ENCODE data around the gene CFH. TPM values are rescaled to one million over a fixed set of nuclear protein-coding genes. Genes with fewer than 3 reads are reported as not detected.
"Not testable (repeated sequence)": the region's sequence is repeated elsewhere in the genome, so short reads cannot be mapped to it uniquely, and the experiment has no call there.

Gene CFH
- total RNA-seq, result 33.6 TPM
- long read RNA-seq, full-length matches to known transcripts, result 26 of 33 reads
- long read RNA-seq, partial matches to known transcripts, result 2 of 33 reads
- long read RNA-seq, other reads (novel, unspliced or antisense), result 5 of 33 reads

DNA sequence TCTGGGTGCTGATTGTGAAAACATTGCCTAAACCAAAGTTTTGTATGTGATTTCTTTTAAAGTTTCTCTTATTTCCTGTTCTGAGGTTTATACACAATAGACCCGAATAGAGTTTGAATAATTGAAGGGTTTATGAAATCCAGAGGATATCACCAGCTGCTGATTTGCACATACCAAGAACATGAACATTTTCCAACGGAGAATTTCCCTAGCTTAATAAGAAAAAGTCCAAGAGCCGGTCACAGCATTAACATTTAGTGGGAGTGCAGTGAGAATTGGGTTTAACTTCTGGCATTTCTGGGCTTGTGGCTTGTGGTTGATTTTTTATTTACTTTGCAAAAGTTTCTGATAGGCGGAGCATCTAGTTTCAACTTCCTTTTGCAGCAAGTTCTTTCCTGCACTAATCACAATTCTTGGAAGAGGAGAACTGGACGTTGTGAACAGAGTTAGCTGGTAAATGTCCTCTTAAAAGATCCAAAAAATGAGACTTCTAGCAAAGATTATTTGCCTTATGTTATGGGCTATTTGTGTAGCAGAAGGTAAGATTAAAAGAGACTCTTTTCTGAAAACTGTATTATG, at the start of gene CFH:
CFH (plus strand) TSS at position 407 of the 579 bp plus-strand sequence; CDS start at position 482, 75 bp downstream.
- DNase-seq (no peak), ATAC-seq (ENCODE audit: poor library complexity) (peak; percentile 82)
- intact Hi-C loops (cut with DNase I), result no loop called here

DNA sequence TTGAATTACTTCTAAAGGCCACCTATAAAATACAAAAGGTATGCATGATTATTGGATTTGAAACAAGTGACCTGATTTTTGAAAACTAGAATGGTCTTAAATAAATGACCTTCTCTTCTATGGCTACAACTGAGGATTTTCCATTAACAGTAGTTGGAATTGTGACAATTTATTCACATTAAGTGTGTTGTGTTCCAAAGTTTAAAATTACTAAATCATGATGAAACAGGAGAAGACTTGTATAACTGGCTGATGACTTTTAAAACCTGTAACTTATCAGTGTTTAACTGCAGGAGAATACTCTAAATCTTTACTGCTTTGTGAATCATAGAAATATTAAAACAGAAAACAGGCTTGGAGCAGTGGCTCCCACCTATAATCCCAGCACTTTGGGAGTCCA, 48.2 kb upstream of the CFH start:
- ATAC-seq (ENCODE audit: poor library complexity) (no peak), DNase-seq (no peak)
- intact Hi-C loops (cut with DNase I), result no loop called here

DNA sequence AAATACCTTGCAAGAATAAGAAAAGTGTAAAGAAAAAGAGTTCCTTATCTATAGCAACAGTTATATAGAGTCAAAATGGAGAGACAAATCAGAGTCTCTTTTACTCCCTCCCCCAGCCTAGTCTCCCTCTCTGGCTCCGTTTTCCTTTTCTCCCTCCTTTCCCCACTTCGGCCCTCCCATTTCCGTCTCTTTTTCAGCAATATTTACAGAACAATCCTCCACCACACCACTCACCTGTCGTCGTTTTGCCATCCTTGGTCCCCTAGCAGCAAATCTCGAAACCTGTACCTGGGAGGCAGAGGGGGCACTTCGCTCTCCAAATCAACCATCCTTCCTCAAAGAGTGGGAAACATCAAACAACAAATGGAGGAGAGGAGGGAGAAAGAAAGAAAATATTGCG, 43.9 kb upstream of the CFH start:
- intact Hi-C loops (cut with DNase I), result no loop called here

DNA sequence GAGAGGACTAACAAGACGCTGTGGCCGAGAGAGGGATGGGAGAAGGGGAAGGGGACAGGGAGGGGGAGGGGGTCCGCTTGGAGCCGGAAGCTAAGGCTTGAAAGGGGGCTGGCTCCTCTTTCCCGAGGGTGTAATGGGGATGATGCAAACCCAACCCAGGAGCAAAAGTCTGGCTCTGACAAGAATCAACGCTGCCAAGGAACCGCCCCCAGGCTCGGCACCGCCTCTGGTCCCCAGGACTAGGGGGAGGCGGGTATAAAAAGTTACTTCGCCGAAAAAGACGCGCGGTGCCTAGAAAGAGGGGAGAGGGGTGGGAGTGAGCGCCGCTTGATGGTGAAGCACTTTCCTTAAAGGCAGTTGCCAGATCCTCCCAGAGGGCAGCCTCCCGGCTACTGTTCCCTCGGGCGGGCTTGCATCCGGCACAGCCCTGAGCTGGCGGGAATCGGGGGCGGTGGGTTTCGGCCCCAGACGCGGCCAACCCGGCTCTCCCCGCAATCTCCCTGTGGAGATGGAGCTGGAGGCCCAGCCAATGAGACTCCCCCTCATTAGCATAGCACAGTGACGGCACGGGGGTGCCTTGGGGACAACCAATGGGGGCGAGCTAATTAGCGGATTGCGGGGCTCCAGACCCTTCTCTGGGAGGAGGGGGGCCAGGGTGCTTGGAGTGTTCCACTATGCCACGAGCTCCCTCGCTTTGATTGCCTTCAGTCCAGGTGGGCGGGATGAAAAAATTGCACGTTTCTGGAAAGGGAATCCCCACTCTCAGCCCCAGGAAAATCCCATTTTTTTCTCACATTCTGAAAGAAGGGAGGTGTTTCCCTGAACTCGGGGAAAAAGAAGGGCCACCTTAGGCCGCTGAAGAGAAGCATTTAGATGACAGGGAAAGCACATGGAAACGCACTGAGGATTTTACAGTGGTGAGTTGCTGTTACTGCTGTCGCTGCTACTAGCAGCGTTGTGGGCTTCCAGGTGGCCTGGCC, 43.2 kb upstream of the CFH start, which contains the start of gene KCNT2:
KCNT2 (minus strand) TSS at position 51 of the 980 bp plus-strand sequence. CDS start 131 bp downstream, outside the sequence.
- DNase-seq, result peak; percentile 76
- intact Hi-C loops (cut with DNase I), result no loop called here

More for the DNA sequence above, 43.9 kb upstream of the CFH start:
- DNase-seq (no peak), ATAC-seq (ENCODE audit: poor library complexity) (peak; percentile 29)

GRCh38 chr1:196609370-196609737, 42.5 kb upstream of the CFH start:
- intact Hi-C loops (cut with DNase I), result no loop called here
- ATAC-seq (ENCODE audit: poor library complexity), result peak; percentile 24
- DNase-seq, result no peak

More for the DNA sequence above, 43.2 kb upstream of the CFH start, which contains the start of gene KCNT2:
- peak; percentile 86 for ATAC-seq (ENCODE audit: poor library complexity)

- no peak for DNase-seq
- intact Hi-C loops (cut with DNase I), result no loop called here
- no peak for ATAC-seq (ENCODE audit: poor library complexity)
Observed at GRCh38 chr1:196611873-196612272, 40.0 kb upstream of the CFH start.

DNA sequence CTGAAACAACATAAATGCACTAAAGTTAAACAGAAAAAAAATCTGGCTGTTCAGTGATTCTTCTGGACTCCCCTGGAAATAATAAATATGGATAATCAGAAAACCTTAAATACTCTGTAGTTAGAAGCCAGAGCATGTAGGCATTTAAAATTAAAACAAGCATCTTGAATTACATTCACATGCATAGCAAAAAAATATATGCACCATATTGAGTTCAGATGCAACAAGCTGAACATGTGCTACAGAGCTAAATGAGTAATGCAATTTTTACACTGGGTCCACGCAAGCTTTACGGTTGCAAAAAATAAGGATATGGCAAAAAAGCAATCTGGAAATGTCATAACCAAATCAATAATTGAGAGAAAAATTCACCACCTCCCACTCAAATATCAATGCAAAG, 32.1 kb upstream of the CFH start:
- intact Hi-C loops (cut with DNase I), result no loop called here
- DNase-seq (no peak), ATAC-seq (ENCODE audit: poor library complexity) (no peak)

GRCh38 chr1:196623079-196623478, 28.8 kb upstream of the CFH start:
- ATAC-seq (ENCODE audit: poor library complexity), result no peak
- DNase-seq, result no peak
- intact Hi-C loops (cut with DNase I), result no loop called here

GRCh38 chr1:196628838-196629237, 23.0 kb upstream of the CFH start:
- no peak for ATAC-seq (ENCODE audit: poor library complexity)
- intact Hi-C loops (cut with DNase I), result no loop called here

DNA sequence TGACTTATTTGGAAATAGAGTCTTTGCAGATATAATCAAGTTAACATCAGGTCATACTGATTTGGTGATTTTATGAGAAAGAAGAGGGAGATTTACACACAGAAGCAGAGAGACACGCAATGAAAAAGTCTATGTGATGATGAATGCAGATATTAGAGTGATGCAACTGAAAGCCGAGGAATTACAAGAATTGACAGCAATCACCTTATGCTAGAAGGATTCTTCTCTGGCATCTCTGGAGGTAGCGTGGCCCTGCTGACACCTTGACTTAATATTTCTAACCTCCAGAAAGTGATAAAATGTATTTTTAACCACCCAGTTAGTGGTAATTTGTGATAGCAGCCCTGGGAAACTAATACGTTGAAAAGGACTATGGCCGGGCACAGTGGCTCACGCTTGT, 14.2 kb upstream of the CFH start:
- DNase-seq (no peak), ATAC-seq (ENCODE audit: poor library complexity) (no peak)
- intact Hi-C loops (cut with DNase I), result no loop called here

More at GRCh38 chr1:196628838-196629237, 23.0 kb upstream of the CFH start:
- DNase-seq, result no peak

- no peak for DNase-seq
- intact Hi-C loops (cut with DNase I), result no loop called here
- no peak for ATAC-seq (ENCODE audit: poor library complexity)
Observed at GRCh38 chr1:196638466-196638865, 13.4 kb upstream of the CFH start.

DNA sequence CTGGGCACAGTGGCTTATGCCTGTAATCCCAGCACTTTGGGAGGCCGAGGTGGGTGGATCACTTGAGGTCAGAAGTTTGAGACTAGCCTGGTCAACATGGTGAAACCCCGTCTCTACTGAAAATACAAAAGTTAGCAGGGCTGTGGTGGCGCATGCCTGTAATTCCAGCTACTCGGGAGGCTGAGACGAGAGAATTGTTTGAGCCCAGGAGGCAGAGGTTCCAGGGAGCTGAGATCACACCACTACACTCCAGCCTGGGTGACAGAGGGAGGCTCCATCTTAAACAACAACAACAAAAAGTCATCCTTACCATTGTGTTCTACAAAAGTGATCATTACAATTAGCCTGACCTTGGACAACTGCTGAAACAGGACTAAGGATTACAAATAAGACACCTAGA, 12.6 kb upstream of the CFH start:
- ATAC-seq (ENCODE audit: poor library complexity); DNase-seq; intact Hi-C loops (cut with DNase I): not testable (repeated sequence)

DNA sequence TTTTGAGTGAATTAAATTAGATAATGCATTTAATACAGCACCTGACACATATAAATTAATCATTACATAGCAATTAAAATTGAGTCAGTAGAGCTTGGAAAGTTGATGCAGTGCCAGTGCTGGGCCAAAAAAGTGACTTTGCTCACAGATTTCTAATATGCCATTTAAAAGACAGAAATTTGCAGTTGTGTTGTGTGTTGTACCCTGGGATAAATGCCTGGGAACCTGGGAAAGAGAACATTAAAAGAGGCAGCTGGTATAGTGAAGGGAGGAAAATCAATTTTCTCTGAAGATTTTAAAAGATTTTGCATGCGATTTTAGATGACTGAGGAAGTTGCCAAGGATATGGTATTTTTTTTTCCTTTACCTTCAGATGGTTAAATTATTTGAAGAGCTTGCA, 10.9 kb upstream of the CFH start:
- ATAC-seq (ENCODE audit: poor library complexity), result no peak
- DNase-seq, result no peak
- intact Hi-C loops (cut with DNase I), result no loop called here

GRCh38 chr1:196649990-196650389, 1.9 kb upstream of the CFH start:
- no peak for ATAC-seq (ENCODE audit: poor library complexity)
- intact Hi-C loops (cut with DNase I), result no loop called here
- no peak for DNase-seq

- ATAC-seq (ENCODE audit: poor library complexity) (no peak), DNase-seq (no peak)
- intact Hi-C loops (cut with DNase I), result no loop called here
Observed at GRCh38 chr1:196650403-196650802, 1.4 kb upstream of the CFH start.

- DNase-seq (no peak), ATAC-seq (ENCODE audit: poor library complexity) (no peak)
- intact Hi-C loops (cut with DNase I), result no loop called here
Observed at GRCh38 chr1:196651079-196651478, 764 bp upstream of the CFH start.

- intact Hi-C loops (cut with DNase I), result no loop called here
- ATAC-seq (ENCODE audit: poor library complexity) (no peak), DNase-seq (no peak)
Observed at GRCh38 chr1:196654271-196654670, 2.4 kb downstream of the CFH start.

DNA sequence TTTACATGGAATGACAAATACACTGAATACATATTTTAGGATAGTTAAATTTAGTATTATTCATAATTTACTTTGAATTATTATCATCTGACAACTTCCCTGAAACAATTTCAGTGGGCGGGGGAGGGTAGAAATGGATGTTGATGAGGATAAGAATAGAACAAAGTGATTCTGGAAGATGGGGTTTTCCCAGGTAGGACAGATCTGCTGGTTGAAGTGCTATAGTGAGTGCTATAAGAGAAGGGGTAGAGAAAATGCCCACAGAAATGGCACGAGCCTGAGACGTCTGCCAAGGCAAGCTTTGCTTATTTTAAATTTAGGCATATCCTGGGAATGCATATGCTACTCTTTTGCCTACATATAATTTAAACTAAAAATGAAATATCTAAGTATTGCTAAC, 3.2 kb downstream of the CFH start:
- no peak for ATAC-seq (ENCODE audit: poor library complexity)
- no peak for DNase-seq

GRCh38 chr1:196655494-196655893, 3.7 kb downstream of the CFH start:
- intact Hi-C loops (cut with DNase I), result no loop called here
- DNase-seq (no peak), ATAC-seq (ENCODE audit: poor library complexity) (no peak)

More for the DNA sequence above, 3.2 kb downstream of the CFH start:
- intact Hi-C loops (cut with DNase I), result no loop called here

DNA sequence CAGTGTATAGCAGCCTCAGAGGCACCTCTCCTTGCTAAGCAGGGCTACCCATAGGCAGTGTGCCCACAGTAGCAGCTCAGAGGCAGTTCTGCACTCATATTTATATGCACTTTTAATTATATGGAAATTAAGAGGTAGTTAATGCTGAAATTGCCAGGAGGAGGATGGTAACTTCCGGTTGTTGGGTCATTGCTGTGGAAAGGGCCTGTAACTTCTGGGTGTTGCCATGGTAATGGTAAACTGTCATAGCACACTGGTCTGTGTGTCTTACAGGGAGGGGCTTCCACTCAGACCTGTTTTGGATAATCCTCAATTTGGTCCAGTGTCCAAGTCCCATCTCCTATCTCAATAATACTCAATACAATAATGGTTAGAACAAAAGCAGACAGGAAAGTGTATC, 7.6 kb downstream of the CFH start:
- ATAC-seq (ENCODE audit: poor library complexity) (no peak), DNase-seq (no peak)
- intact Hi-C loops (cut with DNase I), result no loop called here

All from Right ventricle myocardium superior (tissue), 1 donor.